Thyroid gland (tissue), 4 donors: Measurements from ENCODE around the gene MEIS1.

Experiments
- POLR2A ChIP-seq, 2 donors: fragments of 450-650 bp; IDR thresholded peaks; one replicate each; pipeline ENCODE4 v1.6.1; 2017; ENCODE audit warnings: antibody characterized with exemption in 2 of 2, mild to moderate bottlenecking in 2 of 2, moderate library complexity in 1 of 2
- TF ChIP-seq, protein P1 (sequence below), 6 experiments: fragments of 200-600 bp in 3 of 6; fragments of 450-650 bp in 3 of 6; sonication (generic) in 3 of 6; IDR thresholded peaks; one replicate each; pipeline ENCODE4 v1.5.1; 2016 to 2019; ENCODE audit warnings: antibody characterized with exemption in 6 of 6, mild to moderate bottlenecking in 2 of 6, inconsistent platforms in 1 of 6, moderate library complexity in 1 of 6

DNA sequence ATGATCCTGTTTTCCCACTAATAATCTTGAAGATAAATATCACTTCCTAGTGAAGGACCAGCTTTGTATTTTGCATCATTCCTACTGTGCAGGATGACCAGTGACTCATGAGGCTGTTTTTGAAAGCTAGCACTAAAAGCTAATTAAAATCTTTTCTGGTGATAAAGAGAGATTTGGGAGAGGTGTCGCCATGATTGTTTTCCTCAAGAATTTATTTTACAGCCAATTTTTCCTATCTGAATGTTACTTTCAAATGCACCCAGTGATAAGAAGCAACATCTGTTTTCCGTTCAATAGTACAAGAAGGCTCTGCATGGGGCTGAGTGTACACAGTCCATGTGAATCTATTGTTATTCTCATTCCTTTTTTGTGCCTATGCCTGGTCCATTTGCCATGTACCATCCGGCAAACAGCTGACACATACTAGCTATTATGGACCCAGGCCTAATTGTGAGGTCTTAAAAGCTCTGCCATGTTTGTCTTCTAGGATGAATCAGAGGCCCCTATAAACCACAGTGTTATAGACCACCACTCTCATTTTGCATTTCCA is 28.4 kb downstream of the MEIS1 start:
- TF ChIP-seq, protein P1, sequence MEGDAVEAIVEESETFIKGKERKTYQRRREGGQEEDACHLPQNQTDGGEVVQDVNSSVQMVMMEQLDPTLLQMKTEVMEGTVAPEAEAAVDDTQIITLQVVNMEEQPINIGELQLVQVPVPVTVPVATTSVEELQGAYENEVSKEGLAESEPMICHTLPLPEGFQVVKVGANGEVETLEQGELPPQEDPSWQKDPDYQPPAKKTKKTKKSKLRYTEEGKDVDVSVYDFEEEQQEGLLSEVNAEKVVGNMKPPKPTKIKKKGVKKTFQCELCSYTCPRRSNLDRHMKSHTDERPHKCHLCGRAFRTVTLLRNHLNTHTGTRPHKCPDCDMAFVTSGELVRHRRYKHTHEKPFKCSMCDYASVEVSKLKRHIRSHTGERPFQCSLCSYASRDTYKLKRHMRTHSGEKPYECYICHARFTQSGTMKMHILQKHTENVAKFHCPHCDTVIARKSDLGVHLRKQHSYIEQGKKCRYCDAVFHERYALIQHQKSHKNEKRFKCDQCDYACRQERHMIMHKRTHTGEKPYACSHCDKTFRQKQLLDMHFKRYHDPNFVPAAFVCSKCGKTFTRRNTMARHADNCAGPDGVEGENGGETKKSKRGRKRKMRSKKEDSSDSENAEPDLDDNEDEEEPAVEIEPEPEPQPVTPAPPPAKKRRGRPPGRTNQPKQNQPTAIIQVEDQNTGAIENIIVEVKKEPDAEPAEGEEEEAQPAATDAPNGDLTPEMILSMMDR (IDR thresholded peaks at IDR 0.05) = no peak
- TF ChIP-seq POLR2A (IDR thresholded peaks at IDR 0.05) = no peak
